Esophagus squamous epithelium (tissue), 4 donors: Measurements from ENCODE around the gene METTL1.

Source experiments
- POLR2A ChIP-seq, 4 donors: fragments of 450-650 bp; IDR thresholded peaks; one replicate each; pipeline ENCODE4 v1.6.1; 2017; ENCODE audit warnings: antibody characterized with exemption in 4 of 4, mild to moderate bottlenecking in 4 of 4, moderate library complexity in 3 of 4
- TF ChIP-seq, protein P1 (sequence below), 6 experiments: fragments of 450-650 bp in 4 of 6; fragments of 200-600 bp in 2 of 6; sonication (generic) in 2 of 6; IDR thresholded peaks; one replicate each; pipeline ENCODE4 v1.5.1; 2016 to 2019; ENCODE audit warnings: antibody characterized with exemption in 6 of 6, mild to moderate bottlenecking in 4 of 6, moderate library complexity in 4 of 6

DNA sequence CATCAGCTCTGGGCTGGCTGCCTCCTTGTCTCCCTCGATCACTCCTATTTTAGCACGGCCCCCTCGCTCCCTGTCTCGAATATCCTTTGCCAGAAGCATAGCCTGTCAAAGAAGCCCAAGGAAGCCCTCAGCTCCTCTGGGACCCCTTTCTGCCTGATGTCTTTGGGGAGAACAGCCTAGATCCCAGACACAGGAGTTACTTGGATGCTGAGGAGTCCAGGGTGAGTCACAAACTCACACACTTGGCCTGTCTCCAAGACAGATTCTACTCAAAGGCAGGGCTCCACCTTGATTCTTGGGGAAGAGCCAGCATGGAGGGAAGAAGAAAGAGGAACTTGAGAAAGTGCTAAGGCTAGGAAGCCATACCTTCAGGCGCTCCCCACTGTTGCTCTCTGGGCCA is 38.5 kb upstream of the METTL1 start:
- TF ChIP-seq, protein P1, sequence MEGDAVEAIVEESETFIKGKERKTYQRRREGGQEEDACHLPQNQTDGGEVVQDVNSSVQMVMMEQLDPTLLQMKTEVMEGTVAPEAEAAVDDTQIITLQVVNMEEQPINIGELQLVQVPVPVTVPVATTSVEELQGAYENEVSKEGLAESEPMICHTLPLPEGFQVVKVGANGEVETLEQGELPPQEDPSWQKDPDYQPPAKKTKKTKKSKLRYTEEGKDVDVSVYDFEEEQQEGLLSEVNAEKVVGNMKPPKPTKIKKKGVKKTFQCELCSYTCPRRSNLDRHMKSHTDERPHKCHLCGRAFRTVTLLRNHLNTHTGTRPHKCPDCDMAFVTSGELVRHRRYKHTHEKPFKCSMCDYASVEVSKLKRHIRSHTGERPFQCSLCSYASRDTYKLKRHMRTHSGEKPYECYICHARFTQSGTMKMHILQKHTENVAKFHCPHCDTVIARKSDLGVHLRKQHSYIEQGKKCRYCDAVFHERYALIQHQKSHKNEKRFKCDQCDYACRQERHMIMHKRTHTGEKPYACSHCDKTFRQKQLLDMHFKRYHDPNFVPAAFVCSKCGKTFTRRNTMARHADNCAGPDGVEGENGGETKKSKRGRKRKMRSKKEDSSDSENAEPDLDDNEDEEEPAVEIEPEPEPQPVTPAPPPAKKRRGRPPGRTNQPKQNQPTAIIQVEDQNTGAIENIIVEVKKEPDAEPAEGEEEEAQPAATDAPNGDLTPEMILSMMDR (IDR thresholded peaks at IDR 0.05) = no peak
- no peak for TF ChIP-seq POLR2A (IDR thresholded peaks at IDR 0.05)
